HL-60 (cell line): ENCODE results near the gene PHLDB2.

ENCODE experiments used
- DNase-seq, 2 experiments: peaks; one replicate each; pipeline ENCODE4 v3.0.0-alpha.2; 2010 to 2020; ENCODE audit warnings: low read depth in 1 of 2, low spot score in 1 of 2
- H3K27ac ChIP-seq: fragments of 250-450 bp; sonication (Bioruptor Pico); replicated peaks from 2 replicates; pipeline ENCODE4 v1.5.1; 2020; ENCODE audit warnings: mild to moderate bottlenecking, moderate library complexity
- H3K27me3 ChIP-seq: fragments of 250-450 bp; sonication (Bioruptor Pico); 2 replicates; pipeline ENCODE4 v1.5.1; 2021; ENCODE audit warnings: mild to moderate bottlenecking, moderate library complexity; ENCODE audit not compliant: insufficient read depth, poor library complexity, severe bottlenecking
- H3K4me3 ChIP-seq: replicated peaks from 2 replicates; pipeline ENCODE4 v1.5.1; 2011; ENCODE audit warnings: mild to moderate bottlenecking, control low read depth, low read length; ENCODE audit not compliant: insufficient read depth
- CTCF ChIP-seq: IDR thresholded peaks from one replicate; pipeline ENCODE4 v1.5.1; 2011; ENCODE audit warnings: low read length, control low read depth, inconsistent platforms; ENCODE audit not compliant: insufficient read depth
- GABPA ChIP-seq: IDR thresholded peaks from 2 replicates; pipeline ENCODE4 v1.6.1; 2012; ENCODE audit warnings: low read depth
- POLR2AphosphoS5 ChIP-seq: IDR thresholded peaks from 2 replicates; pipeline ENCODE4 v1.6.1; 2012; ENCODE audit warnings: low read depth
- REST ChIP-seq: IDR thresholded peaks from 2 replicates; pipeline ENCODE4 v1.6.1; 2012; ENCODE audit warnings: low read depth; ENCODE audit not compliant: insufficient replicate concordance
- SPI1 ChIP-seq: IDR thresholded peaks from 2 replicates; pipeline ENCODE4 v1.6.1; 2012; ENCODE audit warnings: low read depth, mild to moderate bottlenecking, borderline replicate concordance

Gene PHLDB2

GRCh38 chr3:111870620-111871019, 11.6 kb downstream of the PHLDB2 start:
- TF ChIP-seq POLR2AphosphoS5 (no peak), GABPA (no peak), SPI1 (no peak), CTCF (no peak), REST (no peak)
- no peak for DNase-seq
- Histone ChIP-seq H3K27ac (no peak overlapping the region), H3K4me3 (no peak overlapping the region), H3K27me3 (peaks cover 2% of the 10 kb centered on the region)

GRCh38 chr3:111871809-111872623, 13.0 kb downstream of the PHLDB2 start:
- peaks cover 2% of the 10 kb centered on the region for H3K27me3 ChIP-seq
- no peak for DNase-seq
- TF ChIP-seq REST (no peak), SPI1 (no peak), CTCF (no peak), POLR2AphosphoS5 (no peak), GABPA (no peak)
- H3K4me3 ChIP-seq, result no peak overlapping the region
- H3K27ac ChIP-seq, result no peak overlapping the region

- no peak overlapping the region for H3K27ac ChIP-seq
- no peak for DNase-seq
- no peak for TF ChIP-seq POLR2AphosphoS5
- no peak for TF ChIP-seq CTCF
- TF ChIP-seq REST, result no peak
- TF ChIP-seq GABPA, result no peak
- no peak for TF ChIP-seq SPI1
- peaks cover 2% of the 10 kb centered on the region for H3K27me3 ChIP-seq
- no peak overlapping the region for H3K4me3 ChIP-seq
Measured at GRCh38 chr3:111872979-111873378, 13.9 kb downstream of the PHLDB2 start.
